ENCODE data around the gene SERINC5. TPM values are rescaled to one million over a fixed set of nuclear protein-coding genes. Genes with fewer than 3 reads are reported as not detected.

Gene SERINC5
- total RNA-seq, 1 experiment from 2014 or later, result 128 TPM

- TF ChIP-seq AFF4 (CRISPR knock-in tag; IDR thresholded peaks at IDR 0.05; ENCODE audit: borderline replicate concordance), result no peak
- TF ChIP-seq SOX15 (CRISPR knock-in tag; IDR thresholded peaks at IDR 0.05), result no peak
- TF ChIP-seq, protein P1, sequence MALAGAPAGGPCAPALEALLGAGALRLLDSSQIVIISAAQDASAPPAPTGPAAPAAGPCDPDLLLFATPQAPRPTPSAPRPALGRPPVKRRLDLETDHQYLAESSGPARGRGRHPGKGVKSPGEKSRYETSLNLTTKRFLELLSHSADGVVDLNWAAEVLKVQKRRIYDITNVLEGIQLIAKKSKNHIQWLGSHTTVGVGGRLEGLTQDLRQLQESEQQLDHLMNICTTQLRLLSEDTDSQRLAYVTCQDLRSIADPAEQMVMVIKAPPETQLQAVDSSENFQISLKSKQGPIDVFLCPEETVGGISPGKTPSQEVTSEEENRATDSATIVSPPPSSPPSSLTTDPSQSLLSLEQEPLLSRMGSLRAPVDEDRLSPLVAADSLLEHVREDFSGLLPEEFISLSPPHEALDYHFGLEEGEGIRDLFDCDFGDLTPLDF (CRISPR knock-in tag; IDR thresholded peaks at IDR 0.05), result no peak
- no peak for TF ChIP-seq JAZF1 (CRISPR knock-in tag; IDR thresholded peaks at IDR 0.05)
- TF ChIP-seq ZNF281 (CRISPR knock-in tag; IDR thresholded peaks at IDR 0.05), result no peak
- no peak for TF ChIP-seq ZNF512 (CRISPR knock-in tag; IDR thresholded peaks at IDR 0.05; ENCODE audit: borderline replicate concordance)
- TF ChIP-seq CBFB (CRISPR knock-in tag; IDR thresholded peaks at IDR 0.05; ENCODE audit: low read depth), result no peak
- TF ChIP-seq, protein P2, sequence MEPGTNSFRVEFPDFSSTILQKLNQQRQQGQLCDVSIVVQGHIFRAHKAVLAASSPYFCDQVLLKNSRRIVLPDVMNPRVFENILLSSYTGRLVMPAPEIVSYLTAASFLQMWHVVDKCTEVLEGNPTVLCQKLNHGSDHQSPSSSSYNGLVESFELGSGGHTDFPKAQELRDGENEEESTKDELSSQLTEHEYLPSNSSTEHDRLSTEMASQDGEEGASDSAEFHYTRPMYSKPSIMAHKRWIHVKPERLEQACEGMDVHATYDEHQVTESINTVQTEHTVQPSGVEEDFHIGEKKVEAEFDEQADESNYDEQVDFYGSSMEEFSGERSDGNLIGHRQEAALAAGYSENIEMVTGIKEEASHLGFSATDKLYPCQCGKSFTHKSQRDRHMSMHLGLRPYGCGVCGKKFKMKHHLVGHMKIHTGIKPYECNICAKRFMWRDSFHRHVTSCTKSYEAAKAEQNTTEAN (CRISPR knock-in tag; IDR thresholded peaks at IDR 0.05), result no peak
These were observed 26.2 kb upstream of the SERINC5 start (continued) for GRCh38 chr5:80282054-80282453.

DNA sequence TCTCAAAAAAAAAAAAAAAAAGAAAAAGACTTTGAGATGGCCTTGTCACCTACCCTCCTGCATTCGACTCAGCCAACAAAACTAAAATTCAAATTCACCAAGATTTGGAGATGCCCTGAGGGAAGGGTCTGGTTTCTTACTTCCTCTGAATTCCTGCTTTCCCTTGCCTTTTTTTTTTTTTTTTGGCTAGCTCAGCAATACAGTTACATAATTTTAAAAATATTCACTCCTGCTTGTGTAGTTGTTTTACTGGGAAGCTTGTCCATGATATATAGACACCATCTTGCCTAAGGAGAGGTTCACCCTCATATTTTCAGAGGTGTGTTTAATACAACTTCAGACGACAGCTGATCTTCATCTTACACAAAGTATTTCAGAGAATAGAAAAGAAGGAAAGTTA is 21.3 kb upstream of the SERINC5 start:
- DNase-seq (ENCODE audit: low spot score) (no peak), ATAC-seq (no peak)
- Mint-ChIP-seq H3K27ac (no peak overlapping the region), H3K36me3 (no peaks in the 10 kb centered on the region), H3K4me1 (no peaks in the 10 kb centered on the region), H3K9me3 (no peaks in the 10 kb centered on the region), H3K4me3 (no peak overlapping the region), H3K27me3 (ENCODE audit: low read depth) (no peaks in the 10 kb centered on the region)
- CTCF ChIA-PET, result no interaction called here
- POLR2A ChIA-PET, result interaction anchor here (0.7 kb wide), 1 partner anchor 109 kb away, joined by 4 read pairs; no protein-coding TSS in a partner anchor
- TF ChIP-seq E2F4 (CRISPR knock-in tag; IDR thresholded peaks at IDR 0.05; ENCODE audit: borderline replicate concordance, low read depth) (no peak), ELF4 (CRISPR knock-in tag; IDR thresholded peaks at IDR 0.05; ENCODE audit: low read depth) (no peak), ETV6 (CRISPR knock-in tag; IDR thresholded peaks at IDR 0.05) (no peak), ATF3 (CRISPR knock-in tag; conservative IDR thresholded peaks at IDR 0.05) (no peak), CTCF (IDR thresholded peaks at IDR 0.05) (no peak), RELA (CRISPR knock-in tag; IDR thresholded peaks at IDR 0.05; ENCODE audit: borderline replicate concordance) (no peak), NR1H2 (CRISPR knock-in tag; IDR thresholded peaks at IDR 0.05) (no peak), ZNF317 (CRISPR knock-in tag; IDR thresholded peaks at IDR 0.05; ENCODE audit: borderline replicate concordance, low read depth) (no peak)
- TF ChIP-seq, protein P3, sequence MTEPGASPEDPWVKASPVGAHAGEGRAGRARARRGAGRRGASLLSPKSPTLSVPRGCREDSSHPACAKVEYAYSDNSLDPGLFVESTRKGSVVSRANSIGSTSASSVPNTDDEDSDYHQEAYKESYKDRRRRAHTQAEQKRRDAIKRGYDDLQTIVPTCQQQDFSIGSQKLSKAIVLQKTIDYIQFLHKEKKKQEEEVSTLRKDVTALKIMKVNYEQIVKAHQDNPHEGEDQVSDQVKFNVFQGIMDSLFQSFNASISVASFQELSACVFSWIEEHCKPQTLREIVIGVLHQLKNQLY (CRISPR knock-in tag; IDR thresholded peaks at IDR 0.05), result no peak

All from WTC11 (cell line).